Right renal cortex interstitium (tissue), 3 donors: ENCODE measurements around the gene ACAP3. TPM values are rescaled to one million over a fixed set of nuclear protein-coding genes. Genes with fewer than 3 reads are reported as not detected.

Experiments used
- DNase-seq, 3 donors: peaks; one replicate each; pipeline ENCODE4 v3.0.0-alpha.2; 2013; ENCODE audit warnings: low read depth in 3 of 3, low spot score in 2 of 3
- polyA plus RNA-seq, 3 donors: library from polyadenylated mRNA; unstranded; fragments of 120-200 nt; gene quantifications; one replicate each; pipeline ENCODE4 v1.2.1, GENCODE V29; 2013; ENCODE audit not compliant: insufficient read length in 3 of 3

Gene ACAP3, protein sequence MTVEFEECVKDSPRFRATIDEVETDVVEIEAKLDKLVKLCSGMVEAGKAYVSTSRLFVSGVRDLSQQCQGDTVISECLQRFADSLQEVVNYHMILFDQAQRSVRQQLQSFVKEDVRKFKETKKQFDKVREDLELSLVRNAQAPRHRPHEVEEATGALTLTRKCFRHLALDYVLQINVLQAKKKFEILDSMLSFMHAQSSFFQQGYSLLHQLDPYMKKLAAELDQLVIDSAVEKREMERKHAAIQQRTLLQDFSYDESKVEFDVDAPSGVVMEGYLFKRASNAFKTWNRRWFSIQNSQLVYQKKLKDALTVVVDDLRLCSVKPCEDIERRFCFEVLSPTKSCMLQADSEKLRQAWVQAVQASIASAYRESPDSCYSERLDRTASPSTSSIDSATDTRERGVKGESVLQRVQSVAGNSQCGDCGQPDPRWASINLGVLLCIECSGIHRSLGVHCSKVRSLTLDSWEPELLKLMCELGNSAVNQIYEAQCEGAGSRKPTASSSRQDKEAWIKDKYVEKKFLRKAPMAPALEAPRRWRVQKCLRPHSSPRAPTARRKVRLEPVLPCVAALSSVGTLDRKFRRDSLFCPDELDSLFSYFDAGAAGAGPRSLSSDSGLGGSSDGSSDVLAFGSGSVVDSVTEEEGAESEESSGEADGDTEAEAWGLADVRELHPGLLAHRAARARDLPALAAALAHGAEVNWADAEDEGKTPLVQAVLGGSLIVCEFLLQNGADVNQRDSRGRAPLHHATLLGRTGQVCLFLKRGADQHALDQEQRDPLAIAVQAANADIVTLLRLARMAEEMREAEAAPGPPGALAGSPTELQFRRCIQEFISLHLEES
- polyA plus RNA-seq, result 10 to 100 TPM; 15.1 to 18.0 (median 16.1) TPM

DNA sequence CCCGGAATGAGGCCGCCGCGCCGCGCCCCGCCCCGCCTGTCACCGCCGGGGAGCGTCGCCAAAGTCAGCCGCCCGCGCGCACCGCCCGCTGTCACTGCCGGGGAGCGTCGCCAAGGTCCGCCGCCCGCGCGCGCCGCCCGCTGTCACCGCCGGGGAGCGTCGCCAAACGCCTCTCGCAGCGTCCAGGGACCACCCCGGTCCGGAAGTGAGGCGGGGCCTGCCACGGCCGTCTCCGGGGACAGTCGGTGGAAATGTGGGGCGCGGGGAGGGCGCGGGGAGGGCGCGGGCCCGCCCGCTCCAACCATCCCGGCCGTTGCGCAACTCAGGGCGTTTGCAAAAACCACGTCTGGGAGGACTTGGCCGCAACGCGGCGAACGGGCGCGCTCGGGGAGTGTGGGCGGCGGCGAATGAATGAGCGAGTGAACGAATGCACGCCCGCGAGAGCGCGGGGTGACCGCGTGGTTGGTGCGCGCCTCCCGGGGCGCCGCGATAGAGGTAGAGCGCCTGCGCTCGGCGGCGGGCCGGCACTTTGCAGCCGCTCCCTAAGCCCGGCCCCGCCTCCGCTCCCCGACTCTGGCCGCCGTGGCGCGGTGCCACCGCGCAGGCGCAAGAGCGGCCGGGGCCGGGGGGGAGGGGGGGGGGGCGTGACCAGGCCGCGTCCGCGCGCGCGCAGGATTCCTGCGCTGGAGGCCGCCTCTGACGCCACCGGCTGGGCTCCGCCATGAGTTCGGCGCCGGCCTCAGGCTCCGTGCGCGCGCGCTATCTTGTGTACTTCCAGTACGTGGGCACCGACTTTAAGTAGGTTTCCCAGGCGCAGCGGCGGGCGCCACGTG is at the start of gene ACAP3, which contains the start of gene PUSL1:
TSS of gene ACAP3 (minus strand) at position 8 of the 833 bp plus-strand sequence. CDS start 115 bp downstream, outside the sequence.
TSS of gene PUSL1 (plus strand) at position 675 of the 833 bp plus-strand sequence. CDS start at position 722, 47 bp downstream.
- DNase-seq, result peak; percentile 72 to 81 (median 80)

DNA sequence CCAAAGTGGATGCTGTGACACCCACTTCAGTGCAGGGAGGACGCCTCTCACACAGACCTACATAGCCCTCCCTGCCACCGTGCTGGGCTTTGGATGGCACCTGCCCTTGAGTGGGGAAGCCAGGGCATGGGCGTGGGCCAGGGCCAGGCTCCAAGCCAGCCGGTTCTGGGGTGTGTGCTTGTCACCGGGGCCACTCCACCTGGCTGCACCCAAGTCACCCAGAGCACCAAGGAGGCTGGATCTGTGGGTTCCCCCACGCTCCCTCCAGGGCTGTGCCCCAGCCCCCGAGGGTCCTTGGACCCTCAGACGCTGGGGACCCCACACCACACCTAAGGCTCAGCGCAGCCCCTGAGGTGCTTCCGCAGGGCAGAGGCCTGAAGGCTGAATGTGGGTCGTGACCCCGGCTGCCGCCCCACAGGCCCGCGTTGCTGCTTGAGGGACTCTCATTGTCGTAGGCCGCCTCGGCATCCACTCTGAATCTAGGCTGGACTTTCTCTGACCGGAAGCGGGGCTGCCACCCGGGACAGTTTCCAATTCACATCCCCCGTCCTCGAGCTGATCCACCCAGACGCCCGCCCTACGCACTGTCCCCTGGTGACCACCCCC is 49.2 kb upstream of the ACAP3 start:
- no peak for DNase-seq

DNA sequence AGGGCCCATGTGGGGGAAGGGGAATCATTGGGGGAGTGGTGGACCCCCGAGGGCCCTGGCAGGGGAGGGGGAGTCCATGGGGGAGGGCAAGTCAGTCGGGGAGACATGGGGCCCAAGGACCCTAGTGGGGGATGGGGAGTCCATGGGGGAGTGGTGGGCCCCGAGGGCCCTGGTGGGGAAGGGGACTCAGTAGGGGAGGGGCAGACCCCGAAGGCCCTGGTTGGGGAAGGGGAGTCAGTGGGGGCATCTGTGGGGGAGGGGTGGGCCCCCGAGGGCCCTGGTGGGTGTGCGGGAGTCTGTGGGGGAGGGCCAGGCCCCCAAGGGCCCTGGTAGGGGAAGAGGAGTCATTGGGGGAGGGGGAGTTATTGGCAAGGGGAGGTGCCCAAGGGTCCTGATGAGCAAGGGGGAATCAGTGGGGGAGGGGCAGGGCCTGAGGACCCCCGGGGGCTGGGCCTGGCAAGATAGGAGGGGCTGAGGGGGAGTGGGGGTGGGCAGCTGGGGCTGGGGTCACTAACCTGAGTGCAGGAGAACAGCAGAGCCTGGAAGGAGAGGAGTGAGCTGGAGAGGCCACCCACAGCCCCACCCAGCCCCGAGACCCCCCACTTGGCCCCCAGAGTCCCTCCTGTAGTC is 48.6 kb upstream of the ACAP3 start:
- no peak for DNase-seq

DNA sequence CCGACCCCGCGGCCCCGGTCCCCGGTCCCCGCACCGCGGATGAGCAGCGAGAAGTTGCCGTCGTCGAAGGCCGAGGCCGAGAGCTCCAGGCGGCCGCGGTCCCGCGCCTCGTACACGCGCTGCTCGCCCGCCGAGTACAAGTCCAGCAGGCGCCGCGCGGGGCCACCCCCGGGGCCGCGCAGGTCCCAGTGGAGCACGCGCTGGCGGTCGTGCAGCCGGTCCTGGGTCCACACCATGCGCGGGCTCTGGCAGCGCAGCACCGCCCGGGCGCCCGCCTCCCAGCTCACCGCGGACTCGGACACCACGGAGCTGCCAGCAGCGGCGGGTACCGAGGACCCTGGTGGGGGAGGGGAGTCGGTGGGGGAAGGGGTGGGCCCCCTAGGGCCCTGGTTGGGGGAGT is 47.7 kb upstream of the ACAP3 start:
- no peak for DNase-seq

DNA sequence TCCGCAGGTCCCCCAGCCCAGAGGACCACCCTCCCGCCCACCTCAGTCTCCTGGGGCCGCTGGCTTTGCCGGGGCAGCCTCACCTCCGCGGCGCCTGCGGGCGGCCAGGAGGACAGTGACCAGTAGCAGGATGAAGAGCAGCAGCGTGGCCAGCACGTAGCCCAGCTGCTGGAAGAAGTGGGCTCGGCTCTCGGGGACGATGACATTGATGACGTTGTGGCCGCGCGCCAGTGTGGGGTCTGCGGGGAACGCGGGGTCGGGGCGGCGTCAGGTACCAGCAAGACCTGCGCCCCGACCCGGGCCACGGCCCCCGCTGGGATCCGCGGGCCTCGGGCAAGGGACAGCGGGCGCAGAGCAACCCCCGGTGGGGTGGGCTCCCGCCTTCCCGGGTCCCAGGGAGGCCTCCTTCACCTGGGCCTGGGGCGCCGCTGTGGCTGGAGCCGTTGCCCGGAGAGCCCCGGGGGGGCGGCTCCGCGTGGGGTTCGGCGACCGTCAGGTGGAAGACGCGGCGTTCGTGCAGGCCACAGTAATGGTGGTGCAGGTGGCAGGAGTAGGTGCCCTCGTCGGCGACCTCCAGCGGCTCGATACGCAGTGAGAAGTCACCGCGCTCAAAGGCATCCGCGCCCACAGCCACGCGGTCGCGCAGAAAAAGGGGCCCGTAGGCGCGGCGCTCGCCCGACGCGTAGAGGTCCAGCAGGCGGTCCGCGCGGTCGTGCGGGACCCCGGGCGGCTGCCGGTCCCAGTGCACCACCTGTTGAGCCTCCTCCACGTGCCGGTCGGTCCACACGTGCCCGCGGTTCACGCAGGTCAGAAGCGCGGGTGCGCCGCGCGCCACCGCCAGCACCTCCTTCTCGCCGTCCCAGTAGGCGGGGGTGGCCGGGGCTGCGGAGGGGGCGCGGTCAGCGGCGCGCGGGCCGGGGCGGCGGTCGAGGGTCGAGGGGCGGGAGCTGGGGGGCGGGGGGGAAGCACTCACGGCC is 46.8 kb upstream of the ACAP3 start:
- no peak for DNase-seq

DNA sequence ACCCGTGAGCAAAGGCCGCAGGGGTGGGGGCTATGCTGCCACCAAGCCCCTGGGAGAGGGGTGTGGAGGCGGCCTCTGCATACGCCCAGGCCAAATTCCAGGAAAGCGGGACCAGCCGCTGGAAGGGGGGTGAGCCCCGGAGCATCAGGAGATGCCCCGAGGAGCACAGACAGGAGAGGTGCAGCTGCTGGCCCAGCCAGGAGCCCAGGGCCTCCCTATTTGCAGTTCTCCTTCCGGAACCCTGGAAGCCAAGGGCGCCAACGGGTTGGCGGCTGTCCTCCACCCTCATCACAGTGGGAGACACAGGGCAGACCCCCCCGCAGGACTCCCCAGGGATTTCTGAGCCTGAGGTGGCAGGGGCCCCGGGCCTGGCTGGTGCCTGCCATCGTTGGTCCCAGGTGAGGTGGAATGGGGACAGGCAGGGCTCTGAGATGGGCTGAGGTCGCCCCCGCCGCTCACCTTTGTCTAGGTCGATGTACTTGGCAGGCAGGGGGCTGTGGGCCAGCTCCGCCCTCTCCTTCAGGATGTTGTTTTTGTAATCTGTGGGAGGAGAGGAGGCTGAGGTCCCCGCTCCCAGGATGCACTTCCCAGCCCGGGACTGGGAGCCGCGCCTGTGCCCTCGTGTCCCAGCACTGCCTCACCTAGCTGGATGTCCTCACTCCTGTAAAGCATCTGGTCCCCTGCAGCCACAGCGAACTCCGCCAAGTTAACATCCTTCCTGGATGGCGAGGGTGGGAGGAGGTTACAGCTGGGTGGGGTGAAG is 45.8 kb upstream of the ACAP3 start:
- DNase-seq, result no peak

DNA sequence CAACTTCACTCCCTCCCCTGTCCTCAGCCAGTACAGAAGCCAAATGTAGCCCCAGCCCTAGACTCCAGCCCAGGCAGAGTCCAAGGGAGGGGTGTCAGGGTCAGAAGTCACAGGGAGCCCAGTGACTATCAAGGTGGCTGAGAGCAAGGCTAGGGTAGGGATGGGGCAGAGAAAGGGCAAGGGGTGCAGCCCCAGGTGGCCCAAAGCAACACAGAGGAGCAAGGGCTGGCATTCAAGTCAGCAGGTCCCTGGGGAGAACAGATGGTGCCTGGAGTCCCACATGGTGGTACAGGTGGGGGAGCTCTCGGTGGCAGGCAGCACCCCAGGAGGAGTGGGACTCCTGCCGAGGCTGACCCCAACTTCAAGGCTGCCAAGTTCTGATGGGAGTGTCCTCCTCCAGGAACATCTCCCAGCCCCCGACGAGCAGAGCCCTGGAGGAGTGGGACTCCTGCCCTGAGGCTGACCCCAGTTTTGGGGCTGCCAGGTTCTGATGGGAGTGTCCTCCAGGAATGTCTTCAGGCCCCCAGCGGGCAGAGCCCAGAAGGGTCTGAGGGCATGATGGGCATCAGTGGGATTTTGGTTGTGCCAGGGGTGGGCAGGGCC is 45.2 kb upstream of the ACAP3 start:
- DNase-seq, result no peak

DNA sequence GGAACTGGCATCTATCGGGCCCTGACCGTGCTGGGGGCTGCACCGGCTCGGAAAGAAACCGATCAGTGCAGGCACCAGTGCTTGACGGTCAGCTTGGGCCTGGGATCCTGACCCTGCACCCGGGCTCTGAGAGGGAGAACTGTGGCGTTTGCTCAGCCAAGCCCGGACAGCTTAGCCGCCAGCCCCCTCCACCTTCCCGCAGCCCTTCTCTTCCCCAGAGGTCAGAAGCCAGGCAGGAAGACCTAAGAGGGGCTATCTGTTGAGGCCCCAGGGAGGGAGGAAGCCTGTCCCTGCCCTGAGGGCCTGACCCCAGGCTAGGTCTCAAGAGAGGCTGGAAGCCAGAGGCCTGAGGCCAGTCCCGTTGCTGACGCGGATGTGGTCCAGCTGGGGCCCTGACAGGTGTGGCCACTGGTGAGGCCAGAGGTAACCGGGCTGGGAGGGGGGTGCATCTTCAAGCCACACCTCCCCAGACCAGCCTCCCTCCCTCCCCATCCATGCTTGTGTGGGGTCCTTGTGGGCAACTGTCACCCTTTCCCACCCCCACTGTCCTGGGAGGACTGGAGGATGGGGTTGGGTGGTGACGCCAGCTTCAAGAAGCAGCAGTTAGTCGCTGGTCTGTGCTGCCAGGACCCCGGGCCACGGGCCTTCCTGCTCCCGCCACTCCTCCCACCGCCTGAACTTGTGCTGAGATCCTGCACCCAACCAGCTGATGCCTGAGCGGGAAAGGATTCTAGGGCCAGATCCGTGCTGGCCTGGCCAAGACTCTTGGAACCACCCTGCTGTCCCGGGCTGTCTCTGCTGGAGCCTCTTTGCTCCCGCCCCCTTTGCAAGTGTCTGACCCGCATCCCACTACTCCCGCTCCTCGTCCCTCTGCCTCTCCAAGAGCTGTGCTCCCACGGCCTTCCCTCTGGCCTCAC is 44.0 kb upstream of the ACAP3 start:
- DNase-seq, result no peak

DNA sequence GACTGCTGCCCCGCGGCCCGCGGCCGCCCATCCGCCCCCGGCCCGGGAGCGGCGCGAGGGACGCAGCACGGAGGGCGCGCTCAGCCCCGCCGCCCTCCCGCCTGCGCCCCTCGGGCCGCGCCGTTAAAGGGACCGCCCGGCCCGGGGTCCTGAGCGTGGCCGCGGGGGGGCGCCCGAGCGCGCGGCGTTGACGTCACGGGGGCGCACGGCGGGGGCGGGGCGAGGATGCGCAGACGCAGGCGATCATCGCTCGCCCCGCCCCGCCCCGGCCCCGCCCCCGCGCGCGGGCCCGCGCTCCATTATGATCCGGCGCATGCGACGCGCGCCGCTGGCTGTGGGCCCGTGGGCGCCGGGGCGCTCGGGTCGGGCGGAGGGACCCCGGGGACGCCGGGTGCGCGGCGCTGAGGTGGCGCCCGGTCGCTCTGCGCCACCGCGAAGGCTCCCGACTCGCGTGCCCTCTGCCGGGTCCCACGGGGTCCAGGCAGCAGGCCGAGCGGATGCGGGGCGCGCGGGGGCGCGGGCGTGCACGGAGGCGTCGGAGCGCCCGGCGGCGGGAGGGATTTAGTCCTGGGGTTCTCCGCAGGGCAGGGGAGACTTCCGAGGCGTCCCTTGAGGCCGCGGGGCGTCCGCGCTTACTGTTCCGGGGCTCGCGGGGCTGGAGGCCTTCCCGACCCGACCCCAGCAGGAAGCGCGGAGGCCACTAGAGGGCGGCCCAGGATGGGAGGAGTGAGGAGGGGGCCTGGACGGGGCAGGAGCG is 41.7 kb upstream of the ACAP3 start, which contains the start of gene DVL1:
TSS of gene DVL1 (minus strand) at position 163 of the 757 bp plus-strand sequence. CDS start 353 bp downstream, outside the sequence.
- no peak for DNase-seq

DNA sequence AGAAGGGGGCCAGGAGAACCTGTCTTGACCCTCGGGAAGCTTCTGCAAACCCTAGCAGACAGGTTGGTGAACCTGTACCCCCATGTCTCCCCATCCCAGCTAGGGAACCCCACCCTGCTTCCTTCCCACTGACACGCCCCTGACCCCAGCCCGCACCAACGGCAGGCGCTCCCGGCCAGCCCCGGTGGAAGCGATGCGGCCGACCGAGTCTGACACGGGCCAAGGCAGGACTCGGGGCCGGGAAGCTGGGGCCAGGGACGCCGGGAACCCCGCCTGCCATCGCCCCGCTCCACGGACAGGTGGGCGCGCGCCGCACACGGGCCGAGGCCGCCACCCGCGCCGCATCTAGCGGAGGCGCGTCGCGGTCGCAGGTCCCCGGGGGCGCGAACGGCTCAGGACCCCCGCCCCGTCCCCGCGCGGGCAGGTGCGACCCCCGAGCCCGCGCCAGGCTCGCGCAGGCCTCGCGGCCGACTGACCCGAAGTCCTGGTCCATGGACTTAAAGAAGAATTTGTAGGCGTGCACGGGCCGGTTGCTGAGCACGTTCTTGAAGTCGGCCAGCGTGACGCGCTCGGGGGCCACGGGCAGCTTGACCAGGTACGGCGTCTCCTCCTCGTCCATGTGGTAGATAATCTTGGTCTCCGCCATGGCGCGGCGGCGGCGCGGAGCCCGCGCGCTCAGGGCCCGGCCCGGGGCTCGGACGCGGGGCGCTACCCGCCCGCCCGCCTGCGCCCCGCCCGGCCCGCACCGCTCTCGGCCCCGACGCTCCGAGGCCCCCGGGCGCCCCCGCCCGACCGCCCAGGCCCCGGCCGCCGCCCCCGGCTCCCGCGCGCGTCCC is 40.9 kb upstream of the ACAP3 start:
- no peak for DNase-seq

DNA sequence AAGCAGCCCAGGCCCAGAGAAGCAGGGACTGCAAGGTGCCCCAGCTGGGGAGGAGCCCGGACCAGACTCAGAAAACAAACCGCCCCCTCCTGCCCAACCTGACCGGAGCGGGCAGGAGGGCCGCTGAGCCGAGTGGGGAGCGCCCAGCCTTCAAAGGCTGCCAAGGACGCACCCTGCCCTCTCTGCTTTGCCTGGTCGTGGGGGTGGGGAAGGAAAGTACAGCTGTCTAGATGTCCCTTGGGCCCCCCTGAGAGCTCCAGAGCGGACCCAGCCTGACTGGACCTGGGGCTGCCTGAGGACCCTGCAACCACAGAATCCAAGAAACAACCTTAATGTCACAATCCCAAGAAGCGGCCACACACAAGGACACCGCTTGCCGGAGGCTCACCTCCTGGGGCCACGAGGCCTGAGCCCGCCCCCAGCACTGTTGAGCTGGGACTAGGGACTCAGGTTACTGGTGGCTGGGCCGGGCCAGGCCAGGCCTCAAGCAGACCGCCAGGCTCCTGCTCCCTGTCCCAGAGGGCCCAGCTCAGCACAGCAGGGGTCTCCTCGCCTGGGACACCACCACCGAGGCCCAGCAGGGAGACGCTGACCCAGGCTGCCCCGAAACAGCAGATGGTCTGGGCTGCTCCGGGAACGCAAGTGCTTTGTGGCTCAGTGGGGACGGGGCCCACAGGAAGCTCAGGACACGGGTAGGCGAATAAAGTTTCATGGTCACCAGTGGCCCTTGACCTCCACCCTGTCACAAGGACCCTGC is 40.1 kb upstream of the ACAP3 start:
- DNase-seq, result no peak

DNA sequence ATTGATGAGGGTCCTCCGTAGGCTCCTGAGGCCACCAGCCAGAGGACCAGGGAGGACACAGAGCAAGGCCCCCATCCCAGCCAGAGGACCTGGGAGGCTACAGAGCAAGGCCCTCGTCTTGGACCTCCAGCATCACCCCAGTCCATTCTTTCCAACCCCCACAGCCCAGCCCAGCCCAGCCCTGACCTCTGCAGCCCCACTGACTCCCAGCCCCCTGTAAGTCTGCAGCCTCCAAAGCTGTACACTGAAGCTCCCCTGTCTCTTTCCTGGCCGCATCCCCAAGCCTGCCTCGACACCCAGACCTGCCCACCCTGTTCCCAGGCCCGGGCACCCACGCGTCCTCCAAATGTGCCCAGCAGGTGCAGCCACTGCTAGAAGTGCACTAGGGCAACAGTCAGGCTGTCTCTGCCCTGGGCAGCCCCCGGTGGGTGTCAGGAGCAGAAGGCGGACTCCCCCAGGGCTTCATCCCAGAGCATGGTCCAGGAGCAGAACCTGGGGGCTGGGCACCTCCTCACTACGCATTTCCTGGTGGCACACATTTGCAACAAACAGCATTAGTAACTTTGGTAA is 39.4 kb upstream of the ACAP3 start:
- no peak for DNase-seq

DNA sequence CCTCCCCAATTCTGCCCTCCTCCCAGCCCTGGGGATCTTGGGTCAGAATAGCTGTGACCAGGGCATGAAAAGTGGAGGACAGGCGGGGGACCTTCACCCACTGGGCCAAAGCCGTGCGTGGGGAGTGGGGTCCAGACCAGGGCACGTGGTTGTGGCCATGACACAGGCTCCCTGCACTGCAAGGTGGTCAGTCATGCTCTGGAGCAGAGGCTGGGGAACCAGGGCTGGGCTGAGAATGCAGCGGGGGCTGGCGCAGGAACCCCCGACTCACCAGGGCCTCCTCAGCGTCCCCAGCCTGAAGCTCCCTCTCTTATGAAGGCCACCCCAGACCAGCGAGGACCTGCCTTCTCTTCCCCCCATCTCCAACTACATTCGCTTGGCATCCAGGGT is 38.8 kb upstream of the ACAP3 start:
- no peak for DNase-seq
